Measurements from ENCODE around the gene CCNL2.
"Not testable (repeated sequence)": the region's sequence is repeated elsewhere in the genome, so short reads cannot be mapped to it uniquely, and the experiment has no call there.

CCNL2 gene

GRCh38 chr1:1419363-1419812, 20.3 kb upstream of the CCNL2 start:
- no peak for DNase-seq

GRCh38 chr1:1418464-1419362, 19.6 kb upstream of the CCNL2 start:
- no peak for DNase-seq

GRCh38 chr1:1417825-1418463, 18.8 kb upstream of the CCNL2 start:
- DNase-seq = not testable (repeated sequence)

GRCh38 chr1:1417396-1417795, 18.3 kb upstream of the CCNL2 start:
- DNase-seq = not testable (repeated sequence)

GRCh38 chr1:1415751-1416150, 16.6 kb upstream of the CCNL2 start:
- DNase-seq = no peak

GRCh38 chr1:1412311-1412902, 13.3 kb upstream of the CCNL2 start:
- DNase-seq = not testable (repeated sequence)

GRCh38 chr1:1411626-1412025, 12.5 kb upstream of the CCNL2 start:
- no peak for DNase-seq

GRCh38 chr1:1410238-1410637, 11.1 kb upstream of the CCNL2 start:
- DNase-seq = not testable (repeated sequence)

GRCh38 chr1:1407636-1408318, 8.6 kb upstream of the CCNL2 start:
- peak in 1 of 2 donors; percentile 30 for DNase-seq

GRCh38 chr1:1406821-1407635, 7.9 kb upstream of the CCNL2 start, which contains the start of gene MRPL20:
TSS of gene MRPL20 (minus strand) at chr1:1407293. CDS start at chr1:1407217, 76 bp downstream.
- DNase-seq = peak; percentile 92 to 95

- DNase-seq = no peak
These were observed 7.1 kb upstream of the CCNL2 start for GRCh38 chr1:1406101-1406820.

GRCh38 chr1:1403653-1404052, 4.5 kb upstream of the CCNL2 start:
- no peak for DNase-seq

GRCh38 chr1:1402901-1403392, 3.8 kb upstream of the CCNL2 start:
- DNase-seq = not testable (repeated sequence)

GRCh38 chr1:1402072-1402900, 3.2 kb upstream of the CCNL2 start:
- peak in 1 of 2 donors; percentile 17 for DNase-seq

GRCh38 chr1:1401457-1402010, 2.4 kb upstream of the CCNL2 start:
- DNase-seq = no peak

- DNase-seq = no peak
These were observed 1.7 kb upstream of the CCNL2 start for GRCh38 chr1:1400576-1401456.

- no peak for DNase-seq
These were observed 889 bp upstream of the CCNL2 start for GRCh38 chr1:1399872-1400575.

- DNase-seq = peak in 1 of 2 donors; percentile 18
These were observed 403 bp downstream of the CCNL2 start for GRCh38 chr1:1398677-1399186.
